Kidney glomerular epithelial cell (primary cell): Measurements from ENCODE around the gene ERBB2.
A peak's percentile ranks its signal among the peaks of the same experiment; 100 is the strongest.
"Not testable (repeated sequence)": the region's sequence is repeated elsewhere in the genome, so short reads cannot be mapped to it uniquely, and the experiment has no call there.

Experiments
- DNase-seq: peaks from one replicate; lab custom pipeline; 2025; lab: John Stamatoyannopoulos, UW

ERBB2 gene

DNA sequence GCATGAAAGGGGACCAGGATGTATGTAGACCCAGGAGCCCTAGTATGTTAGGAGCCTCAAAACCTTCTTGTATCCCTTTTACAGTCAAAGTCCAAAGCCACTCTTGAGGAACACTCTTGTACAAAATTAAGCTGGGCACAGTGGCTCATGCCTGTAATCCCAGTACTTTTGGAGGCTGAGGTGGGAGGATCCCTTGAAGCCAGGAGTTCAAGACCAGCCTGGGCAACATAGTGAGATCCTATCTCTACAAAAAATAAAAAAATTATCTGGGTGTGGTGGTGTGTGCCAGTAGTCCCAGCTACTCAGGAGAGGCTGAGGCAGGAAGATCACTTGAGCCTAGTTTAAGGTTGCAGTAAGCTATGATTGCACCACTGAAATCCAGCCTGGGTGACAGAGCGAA, 26.1 kb downstream of the ERBB2 start:
- DNase-seq, result not testable (repeated sequence)

DNA sequence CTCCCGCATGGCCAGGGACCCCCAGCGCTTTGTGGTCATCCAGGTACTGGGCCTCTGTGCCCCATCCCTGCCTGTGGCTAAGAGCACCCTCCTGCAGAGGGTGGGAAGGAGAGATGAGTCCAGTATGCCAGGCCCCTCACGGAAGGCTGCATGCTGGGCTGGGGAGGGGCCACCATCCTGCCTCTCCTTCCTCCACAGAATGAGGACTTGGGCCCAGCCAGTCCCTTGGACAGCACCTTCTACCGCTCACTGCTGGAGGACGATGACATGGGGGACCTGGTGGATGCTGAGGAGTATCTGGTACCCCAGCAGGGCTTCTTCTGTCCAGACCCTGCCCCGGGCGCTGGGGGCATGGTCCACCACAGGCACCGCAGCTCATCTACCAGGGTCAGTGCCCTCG, 26.8 kb downstream of the ERBB2 start:
- no peak for DNase-seq

DNA sequence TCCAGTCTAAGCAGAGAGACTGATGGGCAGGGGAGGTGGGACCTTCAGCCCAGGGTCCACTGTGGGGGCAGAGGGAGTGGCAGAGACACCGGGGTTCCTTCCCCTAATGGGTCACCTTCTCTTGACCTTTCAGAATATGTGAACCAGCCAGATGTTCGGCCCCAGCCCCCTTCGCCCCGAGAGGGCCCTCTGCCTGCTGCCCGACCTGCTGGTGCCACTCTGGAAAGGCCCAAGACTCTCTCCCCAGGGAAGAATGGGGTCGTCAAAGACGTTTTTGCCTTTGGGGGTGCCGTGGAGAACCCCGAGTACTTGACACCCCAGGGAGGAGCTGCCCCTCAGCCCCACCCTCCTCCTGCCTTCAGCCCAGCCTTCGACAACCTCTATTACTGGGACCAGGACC, 27.7 kb downstream of the ERBB2 start:
- no peak for DNase-seq

- no peak for DNase-seq
Measured at GRCh38 chr17:39729280-39729851, 29.5 kb downstream of the ERBB2 start.

GRCh38 chr17:39730095-39730921, 30.4 kb downstream of the ERBB2 start, which contains the start of gene MIEN1:
Gene MIEN1, minus strand, starts transcription at chr17:39730532. Its CDS starts 37 bp downstream, at chr17:39730495.
- DNase-seq, result peak; percentile 76

DNA sequence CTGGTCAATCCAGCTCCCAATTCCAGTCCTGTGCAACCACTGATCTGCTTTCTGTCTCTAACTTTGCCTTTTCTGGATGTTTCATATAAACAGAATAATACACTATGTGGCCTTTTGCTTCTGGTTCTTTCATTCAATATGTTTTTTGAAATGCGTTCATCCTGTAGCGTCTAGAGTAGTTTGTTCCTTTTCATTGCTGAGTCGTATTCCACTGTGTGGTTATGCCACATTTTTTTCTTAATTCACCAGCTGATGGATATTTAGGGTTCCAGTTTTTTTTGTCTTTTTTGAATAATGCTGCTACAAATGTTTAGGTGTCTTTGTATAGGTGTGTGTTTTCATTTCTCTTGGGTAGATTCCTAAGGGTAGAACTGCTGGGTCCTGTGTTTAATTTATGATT, 32.7 kb downstream of the ERBB2 start:
- no peak for DNase-seq

GRCh38 chr17:39735882-39736281, 36.0 kb downstream of the ERBB2 start:
- DNase-seq, result no peak

- DNase-seq, result no peak
Measured at GRCh38 chr17:39736319-39737165, 36.7 kb downstream of the ERBB2 start.

GRCh38 chr17:39737206-39737759, 37.4 kb downstream of the ERBB2 start:
- no peak for DNase-seq

- DNase-seq, result peak; percentile 61
Measured at GRCh38 chr17:39737760-39738567, 38.1 kb downstream of the ERBB2 start, which contains the start of gene GRB7. Gene GRB7, plus strand, starts transcription at chr17:39737938. Its CDS starts 4,364 bp downstream, at chr17:39742302.

DNA sequence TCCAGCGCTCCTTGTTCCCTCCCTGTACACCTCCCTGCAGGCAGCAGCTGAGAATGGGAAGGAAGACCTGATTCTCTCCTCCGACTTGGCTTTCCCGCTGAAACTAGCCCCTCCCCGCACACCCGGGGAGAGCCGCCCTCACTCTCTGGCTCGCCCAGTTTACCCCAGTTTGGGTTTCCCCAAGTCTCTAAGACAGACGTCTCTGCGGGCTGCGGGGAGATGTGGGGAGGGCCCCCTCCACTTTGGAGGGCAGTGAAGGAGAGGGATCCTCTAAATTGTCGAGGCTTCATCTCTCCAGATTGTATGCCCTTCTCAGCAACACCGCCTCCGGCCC, 38.7 kb downstream of the ERBB2 start:
- DNase-seq, result peak; percentile 19

- peak; percentile 90 for DNase-seq
Measured at GRCh38 chr17:39738983-39739884, 39.4 kb downstream of the ERBB2 start.

DNA sequence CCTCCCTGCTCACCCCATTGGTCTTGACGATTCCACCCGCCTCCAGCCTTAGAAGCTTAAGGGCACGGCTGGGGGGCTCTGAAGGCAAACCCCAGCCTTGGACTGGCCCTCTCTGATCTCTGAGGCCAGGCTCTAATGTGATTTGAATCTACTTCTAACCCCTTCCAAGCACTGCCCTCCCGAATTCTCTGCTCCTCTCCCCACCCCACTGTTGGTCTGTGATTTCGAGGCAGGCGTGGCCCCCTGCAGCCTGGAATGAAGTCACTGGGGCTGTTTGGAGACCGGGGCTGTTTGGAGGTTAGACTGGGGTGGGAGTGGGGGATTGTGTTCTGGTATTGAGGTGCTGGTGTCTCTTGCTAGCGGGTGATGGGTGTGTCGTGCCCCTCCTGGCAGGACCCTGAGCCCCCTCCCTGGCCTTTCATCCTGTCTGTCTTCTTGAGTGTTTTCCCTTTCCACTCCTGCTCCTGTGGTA, 40.1 kb downstream of the ERBB2 start:
- DNase-seq, result no peak

DNA sequence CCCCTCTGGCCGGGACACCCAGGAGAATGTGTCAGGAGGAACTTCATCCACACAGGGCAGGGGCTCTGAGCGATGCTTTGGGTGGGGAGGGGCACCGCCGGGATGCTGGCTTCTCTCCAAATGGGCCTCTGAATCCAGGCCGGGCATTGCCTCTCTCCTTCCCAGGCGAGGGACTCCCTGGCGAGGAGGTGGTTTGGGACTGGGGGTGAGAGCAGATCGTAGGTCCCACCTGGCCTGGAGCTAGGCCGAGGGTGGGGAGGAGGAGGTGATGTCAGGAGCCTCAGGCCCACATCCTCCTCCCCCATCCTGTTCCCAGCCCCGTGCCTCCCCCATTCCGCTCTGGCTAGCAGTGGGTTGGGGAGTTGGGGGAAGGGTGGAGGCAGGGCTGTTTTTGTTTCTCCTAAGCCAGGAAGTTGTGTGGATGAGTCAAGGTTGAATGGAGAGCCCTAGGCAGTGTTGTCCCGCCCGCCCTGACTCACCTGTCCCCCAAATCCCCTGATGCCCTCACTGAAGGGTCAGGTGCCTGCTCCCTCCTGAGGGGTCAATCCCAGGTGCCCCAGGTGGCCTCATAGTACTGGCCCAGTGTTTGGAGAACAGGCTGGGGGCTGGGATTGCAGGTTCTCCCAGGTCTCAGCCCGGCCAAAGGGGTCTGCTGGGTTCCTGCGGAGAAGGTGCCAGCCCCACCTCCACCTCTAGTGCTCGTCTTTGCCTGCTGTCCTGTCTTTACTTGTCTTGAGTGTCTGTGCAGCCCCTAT, 40.7 kb downstream of the ERBB2 start:
- peak; percentile 81 for DNase-seq

DNA sequence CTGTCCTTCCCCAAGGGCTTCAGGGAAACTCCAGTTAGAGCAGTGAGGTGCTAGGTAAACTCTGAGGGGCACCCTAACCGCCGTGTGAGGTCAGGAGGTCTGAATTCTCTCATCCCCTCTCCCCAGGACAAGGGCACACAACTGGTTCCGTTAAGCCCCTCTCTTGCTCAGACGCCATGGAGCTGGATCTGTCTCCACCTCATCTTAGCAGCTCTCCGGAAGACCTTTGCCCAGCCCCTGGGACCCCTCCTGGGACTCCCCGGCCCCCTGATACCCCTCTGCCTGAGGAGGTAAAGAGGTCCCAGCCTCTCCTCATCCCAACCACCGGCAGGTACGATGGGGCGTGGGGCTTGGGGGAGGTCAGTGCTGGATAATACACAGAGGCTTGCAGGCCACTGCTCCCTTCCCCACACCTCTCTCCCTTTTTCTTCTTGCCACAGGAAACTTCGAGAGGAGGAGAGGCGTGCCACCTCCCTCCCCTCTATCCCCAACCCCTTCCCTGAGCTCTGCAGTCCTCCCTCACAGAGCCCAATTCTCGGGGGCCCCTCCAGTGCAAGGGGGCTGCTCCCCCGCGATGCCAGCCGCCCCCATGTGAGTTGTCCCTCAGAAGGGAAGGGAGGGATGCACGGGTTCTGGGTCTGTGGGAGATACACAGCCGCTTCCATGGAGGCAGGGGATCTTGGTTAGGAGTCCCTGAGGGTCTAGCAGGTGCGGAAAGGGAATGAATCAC, 42.4 kb downstream of the ERBB2 start:
- no peak for DNase-seq

- DNase-seq, result no peak
Measured at GRCh38 chr17:39742856-39743436, 43.1 kb downstream of the ERBB2 start.

- DNase-seq, result no peak
Measured at GRCh38 chr17:39744075-39744835, 44.4 kb downstream of the ERBB2 start.

DNA sequence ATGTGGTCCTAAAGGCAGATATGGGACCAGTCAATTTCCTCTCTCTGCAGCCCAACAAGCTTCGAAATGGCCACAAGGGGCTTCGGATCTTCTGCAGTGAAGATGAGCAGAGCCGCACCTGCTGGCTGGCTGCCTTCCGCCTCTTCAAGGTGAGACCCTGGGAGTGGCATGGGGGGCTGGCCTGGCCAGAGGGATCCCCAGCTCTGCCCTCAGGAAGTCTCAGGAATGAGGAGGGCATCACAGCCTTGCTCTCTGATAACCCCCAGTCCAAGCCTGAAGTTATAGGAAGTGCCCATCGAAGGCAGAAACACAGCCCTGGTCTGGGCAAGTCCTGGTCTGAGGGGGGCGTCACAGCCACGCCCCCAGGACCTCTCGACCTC, 45.0 kb downstream of the ERBB2 start:
- no peak for DNase-seq
